Endothelial cell of umbilical vein (primary cell): Measurements from ENCODE around the gene IWS1.

ENCODE experiments used
- EZH2 ChIP-seq: IDR thresholded peaks from 2 replicates; pipeline ENCODE4 v1.6.1; 2012; ENCODE audit warnings: borderline replicate concordance, low read depth, mild to moderate bottlenecking, moderate library complexity, low read length, inconsistent platforms; ENCODE audit not compliant: severe bottlenecking
- JUN ChIP-seq: IDR thresholded peaks from 2 replicates; pipeline ENCODE4 v1.6.1; 2011; ENCODE audit warnings: borderline replicate concordance, low read depth; ENCODE audit not compliant: insufficient read length, insufficient read depth
- POLR2AphosphoS5 ChIP-seq: IDR thresholded peaks from 2 replicates; pipeline ENCODE4 v1.6.1; 2012; ENCODE audit warnings: low read depth, mild to moderate bottlenecking, control low read depth, low read length, moderate library complexity; ENCODE audit not compliant: insufficient read depth
- TF ChIP-seq, protein P1 (sequence below), 2 donors: IDR thresholded peaks; 1 replicate in 1 of 2; 2 replicates in 1 of 2; pipeline ENCODE4 v1.5.1; 2011; ENCODE audit warnings: low read length in 2 of 2, mild to moderate bottlenecking in 2 of 2, moderate library complexity in 2 of 2, control low read depth in 1 of 2, inconsistent platforms in 1 of 2, low read depth in 1 of 2; ENCODE audit not compliant: insufficient read depth in 1 of 2; ENCODE audit errors: extremely low read depth in 1 of 2
- TF ChIP-seq, protein P2 (sequence below): IDR thresholded peaks from 2 replicates; pipeline ENCODE4 v1.6.1; 2011; ENCODE audit not compliant: insufficient read depth, insufficient read length

DNA sequence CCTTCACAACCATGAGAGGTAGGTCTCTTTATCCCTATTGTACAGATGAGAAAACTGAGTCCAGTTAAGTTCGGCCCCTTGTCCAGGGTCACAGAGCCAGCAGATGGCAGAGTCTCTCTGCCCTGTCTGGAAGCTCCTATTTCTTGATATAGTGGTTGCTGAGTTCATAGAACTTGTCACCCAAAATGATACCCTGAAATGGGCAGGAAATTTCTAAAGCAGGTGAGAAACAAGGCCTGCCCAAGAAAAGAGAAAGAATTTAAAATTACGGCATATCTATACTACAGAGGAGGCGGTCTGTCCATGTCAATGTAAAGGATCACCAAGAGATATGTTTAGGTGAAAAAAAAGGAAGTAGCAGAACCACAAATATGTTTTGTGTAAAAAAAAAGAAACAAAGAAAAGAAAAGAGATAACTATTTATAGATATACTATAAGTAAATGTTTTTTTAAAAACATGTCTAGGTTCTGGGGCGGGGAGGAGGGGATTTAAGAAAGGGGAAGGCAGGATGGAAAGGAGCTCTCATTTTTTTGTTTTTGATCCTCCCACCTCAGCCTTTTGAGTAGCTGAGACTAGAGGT is 49.0 kb upstream of the IWS1 start:
- no peak for TF ChIP-seq POLR2AphosphoS5
- TF ChIP-seq, protein P1, sequence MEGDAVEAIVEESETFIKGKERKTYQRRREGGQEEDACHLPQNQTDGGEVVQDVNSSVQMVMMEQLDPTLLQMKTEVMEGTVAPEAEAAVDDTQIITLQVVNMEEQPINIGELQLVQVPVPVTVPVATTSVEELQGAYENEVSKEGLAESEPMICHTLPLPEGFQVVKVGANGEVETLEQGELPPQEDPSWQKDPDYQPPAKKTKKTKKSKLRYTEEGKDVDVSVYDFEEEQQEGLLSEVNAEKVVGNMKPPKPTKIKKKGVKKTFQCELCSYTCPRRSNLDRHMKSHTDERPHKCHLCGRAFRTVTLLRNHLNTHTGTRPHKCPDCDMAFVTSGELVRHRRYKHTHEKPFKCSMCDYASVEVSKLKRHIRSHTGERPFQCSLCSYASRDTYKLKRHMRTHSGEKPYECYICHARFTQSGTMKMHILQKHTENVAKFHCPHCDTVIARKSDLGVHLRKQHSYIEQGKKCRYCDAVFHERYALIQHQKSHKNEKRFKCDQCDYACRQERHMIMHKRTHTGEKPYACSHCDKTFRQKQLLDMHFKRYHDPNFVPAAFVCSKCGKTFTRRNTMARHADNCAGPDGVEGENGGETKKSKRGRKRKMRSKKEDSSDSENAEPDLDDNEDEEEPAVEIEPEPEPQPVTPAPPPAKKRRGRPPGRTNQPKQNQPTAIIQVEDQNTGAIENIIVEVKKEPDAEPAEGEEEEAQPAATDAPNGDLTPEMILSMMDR (IDR thresholded peaks at IDR 0.05; ENCODE audit: extremely low read depth in 1 of 2, insufficient read depth in 1 of 2, low read depth in 1 of 2, low read length in 2 of 2), result no peak
- TF ChIP-seq EZH2, result no peak
- TF ChIP-seq, protein P2, sequence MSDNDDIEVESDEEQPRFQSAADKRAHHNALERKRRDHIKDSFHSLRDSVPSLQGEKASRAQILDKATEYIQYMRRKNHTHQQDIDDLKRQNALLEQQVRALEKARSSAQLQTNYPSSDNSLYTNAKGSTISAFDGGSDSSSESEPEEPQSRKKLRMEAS, result no peak
- TF ChIP-seq JUN, result no peak
